Measurements from ENCODE around the gene ZNF442.
"Not testable (repeated sequence)": the region's sequence is repeated elsewhere in the genome, so short reads cannot be mapped to it uniquely, and the experiment has no call there.

The ZNF442 gene

DNA sequence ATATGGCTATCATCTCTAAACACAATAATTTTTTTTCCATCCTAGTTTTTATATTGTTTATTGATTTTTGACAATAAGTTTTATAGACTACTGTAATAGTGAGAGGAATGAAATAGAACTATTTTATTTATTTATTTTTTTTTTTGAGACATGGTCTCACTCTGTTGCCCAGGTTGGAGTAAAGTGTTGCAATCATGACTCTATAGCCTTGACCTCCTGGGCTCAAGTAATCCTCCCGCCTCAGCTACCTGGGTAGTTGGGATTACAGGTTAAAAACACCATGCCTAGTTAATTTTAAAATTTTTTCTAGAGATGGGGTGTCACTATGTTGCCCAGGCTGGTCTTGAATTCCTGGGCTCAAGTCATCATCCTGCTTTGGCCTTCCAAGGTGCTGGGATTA lies 8.5 kb upstream of the ZNF442 start:
- TF ChIP-seq ZFX (IDR thresholded peaks at IDR 0.05): no peak
- TF ChIP-seq, protein P1, sequence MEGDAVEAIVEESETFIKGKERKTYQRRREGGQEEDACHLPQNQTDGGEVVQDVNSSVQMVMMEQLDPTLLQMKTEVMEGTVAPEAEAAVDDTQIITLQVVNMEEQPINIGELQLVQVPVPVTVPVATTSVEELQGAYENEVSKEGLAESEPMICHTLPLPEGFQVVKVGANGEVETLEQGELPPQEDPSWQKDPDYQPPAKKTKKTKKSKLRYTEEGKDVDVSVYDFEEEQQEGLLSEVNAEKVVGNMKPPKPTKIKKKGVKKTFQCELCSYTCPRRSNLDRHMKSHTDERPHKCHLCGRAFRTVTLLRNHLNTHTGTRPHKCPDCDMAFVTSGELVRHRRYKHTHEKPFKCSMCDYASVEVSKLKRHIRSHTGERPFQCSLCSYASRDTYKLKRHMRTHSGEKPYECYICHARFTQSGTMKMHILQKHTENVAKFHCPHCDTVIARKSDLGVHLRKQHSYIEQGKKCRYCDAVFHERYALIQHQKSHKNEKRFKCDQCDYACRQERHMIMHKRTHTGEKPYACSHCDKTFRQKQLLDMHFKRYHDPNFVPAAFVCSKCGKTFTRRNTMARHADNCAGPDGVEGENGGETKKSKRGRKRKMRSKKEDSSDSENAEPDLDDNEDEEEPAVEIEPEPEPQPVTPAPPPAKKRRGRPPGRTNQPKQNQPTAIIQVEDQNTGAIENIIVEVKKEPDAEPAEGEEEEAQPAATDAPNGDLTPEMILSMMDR (conservative IDR thresholded peaks at IDR 0.05): no peak
- no peak overlapping the region for H3K27ac ChIP-seq

DNA sequence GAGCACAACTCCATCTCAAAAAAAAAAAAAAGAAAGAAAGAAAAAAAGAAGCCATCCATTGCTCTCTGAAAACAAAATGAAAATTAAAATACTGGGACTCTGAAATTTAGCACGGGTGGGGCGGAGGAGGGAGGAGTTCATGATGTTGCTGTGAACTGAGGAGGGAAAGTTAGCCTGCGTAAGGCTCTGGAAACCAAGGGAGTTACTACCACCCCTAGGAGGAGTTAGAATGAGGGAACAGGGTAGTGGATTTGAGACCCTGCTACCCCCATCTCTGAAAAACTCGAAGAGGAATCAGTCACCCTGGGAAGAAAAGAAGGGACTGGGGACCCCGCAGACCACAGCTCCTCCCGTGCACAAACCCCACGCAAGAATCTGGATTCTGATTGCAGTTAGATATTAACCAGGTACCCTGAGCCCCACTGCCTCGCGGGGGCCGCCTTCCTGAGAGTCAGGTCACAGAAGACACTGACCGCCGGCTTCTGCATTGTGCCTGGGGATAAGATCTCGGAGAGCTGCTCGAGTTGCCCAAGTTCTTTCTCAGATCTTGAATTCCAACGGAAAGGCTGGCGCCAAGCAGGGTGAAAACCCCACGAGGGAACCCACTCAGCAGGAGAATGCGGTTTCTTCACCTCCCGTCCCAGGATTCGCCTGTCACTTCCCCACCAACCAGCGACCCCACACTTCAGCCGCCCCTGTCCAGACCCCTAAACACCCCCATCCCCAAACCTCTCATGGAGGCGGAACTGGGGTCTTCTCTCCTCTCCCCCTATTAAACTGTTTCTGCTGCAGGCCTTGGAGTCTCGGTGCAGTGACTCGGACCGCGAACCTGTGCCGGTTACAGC lies 870 bp downstream of the ZNF442 start:
- H3K27ac ChIP-seq: peak overlapping the region; percentile 68
- TF ChIP-seq, protein P1 (conservative IDR thresholded peaks at IDR 0.05): no peak

DNA sequence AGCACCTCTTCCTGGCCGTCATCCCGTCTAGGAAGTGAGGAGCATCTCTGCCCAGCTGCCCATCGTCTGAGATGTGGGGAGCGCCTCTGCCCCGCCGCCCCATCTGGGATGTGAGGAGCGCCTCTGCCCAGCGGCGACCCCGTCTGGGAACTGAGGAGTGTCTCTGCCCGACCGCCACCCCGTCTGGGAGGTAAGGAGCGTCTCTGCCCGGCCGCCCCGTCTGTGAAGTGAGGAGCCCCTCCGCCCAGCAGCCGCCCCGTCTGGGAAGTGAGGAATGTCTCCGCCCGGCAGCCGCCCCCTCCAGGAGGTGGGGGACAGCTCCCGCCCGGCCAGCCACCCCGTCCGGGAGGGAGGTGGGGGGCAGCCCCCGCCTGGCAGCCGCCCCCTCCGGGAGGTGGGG lies 3.2 kb downstream of the ZNF442 start:
- H3K27ac ChIP-seq: not testable (repeated sequence)

DNA sequence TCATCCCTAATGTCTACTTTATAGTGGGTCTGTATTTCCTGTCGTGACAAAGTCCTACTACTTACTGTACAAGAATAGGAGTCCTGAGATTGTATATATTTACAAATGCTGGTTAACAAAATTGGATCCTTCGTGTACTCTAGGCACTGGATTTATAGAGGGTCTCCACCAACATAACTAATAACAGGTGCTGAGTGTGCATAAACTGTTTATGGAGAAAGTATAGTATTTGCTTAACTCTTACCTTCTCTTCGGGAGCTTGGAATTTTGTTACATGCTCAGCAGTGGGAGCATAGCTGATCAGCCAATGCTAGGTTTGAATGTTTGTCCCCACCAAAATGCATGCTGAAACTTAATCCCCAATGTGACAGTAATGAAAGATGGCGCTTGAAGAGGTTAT lies 12.1 kb downstream of the ZNF442 start:
- TF ChIP-seq, protein P1 (conservative IDR thresholded peaks at IDR 0.05): no peak
- TF ChIP-seq ZFX (IDR thresholded peaks at IDR 0.05): no peak
- H3K27ac ChIP-seq: no peak overlapping the region

DNA sequence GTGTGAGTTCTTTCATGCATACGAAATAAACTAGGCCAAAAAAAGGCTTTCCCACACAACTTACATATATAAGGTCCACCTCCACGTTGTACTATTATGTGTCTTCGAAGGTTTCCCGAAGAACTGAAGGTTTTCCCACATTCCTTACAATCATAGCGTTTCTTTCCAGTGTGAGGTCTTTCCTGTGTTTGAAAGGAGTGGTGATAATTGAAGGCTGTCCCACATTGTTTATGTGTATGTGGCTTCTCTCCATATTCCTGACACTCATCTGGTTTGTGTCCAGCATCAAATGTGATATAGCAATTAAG lies 14.6 kb downstream of the ZNF442 start:
- H3K27ac ChIP-seq: no peak overlapping the region
- no peak for TF ChIP-seq ZFX (IDR thresholded peaks at IDR 0.05)
- TF ChIP-seq, protein P1 (conservative IDR thresholded peaks at IDR 0.05): no peak

DNA sequence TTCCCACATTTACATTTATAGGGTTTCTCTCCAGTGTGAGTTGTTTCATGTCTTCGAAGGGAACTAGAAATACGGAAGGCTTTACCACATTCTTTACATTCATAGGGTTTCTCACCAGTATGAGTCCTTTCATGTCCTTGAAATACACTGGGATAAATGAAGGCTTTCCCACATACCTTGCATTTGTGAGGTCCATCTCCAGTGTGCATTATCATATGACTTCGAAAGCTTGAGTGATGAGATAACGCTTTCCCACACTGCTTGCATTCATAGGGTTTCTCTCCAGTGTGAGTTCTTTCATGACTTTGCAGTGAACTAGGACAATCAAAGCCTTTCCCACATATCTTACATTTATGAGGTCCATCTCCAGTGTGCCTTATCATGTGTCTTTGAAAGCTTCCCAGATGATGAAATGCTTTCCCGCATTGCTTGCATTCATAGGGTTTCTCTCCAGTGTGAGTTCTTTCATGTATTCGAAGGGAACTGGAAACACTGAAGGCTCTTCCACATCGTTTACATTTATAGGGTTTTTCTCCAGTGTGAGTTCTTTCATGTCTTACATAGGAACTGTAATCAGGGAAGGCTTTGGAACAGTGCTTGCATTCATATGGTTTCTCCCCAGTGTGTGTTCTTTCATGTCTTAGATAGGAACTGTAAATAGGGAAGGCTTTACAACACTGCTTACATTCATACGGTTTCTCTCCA lies 15.1 kb downstream of the ZNF442 start:
- TF ChIP-seq ZFX (IDR thresholded peaks at IDR 0.05): no peak
- TF ChIP-seq, protein P1 (conservative IDR thresholded peaks at IDR 0.05): no peak
- no peak overlapping the region for H3K27ac ChIP-seq

GRCh38 chr19:12346896-12347295 lies 18.6 kb downstream of the ZNF442 start:
- TF ChIP-seq, protein P1 (conservative IDR thresholded peaks at IDR 0.05): peak; percentile 21
- TF ChIP-seq ZFX (IDR thresholded peaks at IDR 0.05): no peak

More at GRCh38 chr19:12346896-12347295, 18.6 kb downstream of the ZNF442 start:
- no peak overlapping the region for H3K27ac ChIP-seq

Data from C4-2B (cell line).